Lower leg skin (tissue), 4 donors: ENCODE results near the gene TTC39C. TPM values are rescaled to one million over a fixed set of nuclear protein-coding genes. Genes with fewer than 3 reads are reported as not detected.

Source experiments
- DNase-seq, 2 donors: peaks; one replicate each; pipeline ENCODE4 v3.0.0-alpha.2; 2019; ENCODE audit warnings: low spot score in 2 of 2
- H3K4me3 ChIP-seq: fragments of 200-600 bp; sonication (generic); 2 replicates; pipeline ENCODE4 v1.5.1; 2017; ENCODE audit warnings: mild to moderate bottlenecking, low read depth; ENCODE audit not compliant: poor library complexity, severe bottlenecking
- POLR2A ChIP-seq, 2 donors: fragments of 450-650 bp; IDR thresholded peaks; one replicate each; pipeline ENCODE4 v1.6.1; 2016 to 2017; ENCODE audit warnings: antibody characterized with exemption in 2 of 2, mild to moderate bottlenecking in 1 of 2, moderate library complexity in 1 of 2
- WGBS, 2 donors: methylation state at CpG; one replicate each; pipeline ENCODE4 v1.1.5; 2018; 5-methylcytosine and 5-hydroxymethylcytosine counted together
- intact Hi-C: fragments of 100-400 bp; cut with DNase I; formaldehyde crosslinking; loops from one replicate; pipeline ENCODE4 v1.15.0; 2023; ENCODE audit warnings: low total_unique reads
- total RNA-seq, 4 donors: library from RNA; depleted of rRNA; stranded (reverse); fragments of >200 nt; gene quantifications; one replicate each; pipeline ENCODE4 v1.1.0, GENCODE V29; 2016
- TF ChIP-seq, protein P1 (sequence below), 3 donors: fragments of 450-650 bp; IDR thresholded peaks; one replicate each; pipeline ENCODE4 v1.5.1; 2016; ENCODE audit warnings: antibody characterized with exemption in 3 of 3, mild to moderate bottlenecking in 3 of 3, moderate library complexity in 2 of 3

The TTC39C gene
- total RNA-seq, 4 donors from 2014 or later, result 66.6 to 96.7 (median 82.1) TPM

DNA sequence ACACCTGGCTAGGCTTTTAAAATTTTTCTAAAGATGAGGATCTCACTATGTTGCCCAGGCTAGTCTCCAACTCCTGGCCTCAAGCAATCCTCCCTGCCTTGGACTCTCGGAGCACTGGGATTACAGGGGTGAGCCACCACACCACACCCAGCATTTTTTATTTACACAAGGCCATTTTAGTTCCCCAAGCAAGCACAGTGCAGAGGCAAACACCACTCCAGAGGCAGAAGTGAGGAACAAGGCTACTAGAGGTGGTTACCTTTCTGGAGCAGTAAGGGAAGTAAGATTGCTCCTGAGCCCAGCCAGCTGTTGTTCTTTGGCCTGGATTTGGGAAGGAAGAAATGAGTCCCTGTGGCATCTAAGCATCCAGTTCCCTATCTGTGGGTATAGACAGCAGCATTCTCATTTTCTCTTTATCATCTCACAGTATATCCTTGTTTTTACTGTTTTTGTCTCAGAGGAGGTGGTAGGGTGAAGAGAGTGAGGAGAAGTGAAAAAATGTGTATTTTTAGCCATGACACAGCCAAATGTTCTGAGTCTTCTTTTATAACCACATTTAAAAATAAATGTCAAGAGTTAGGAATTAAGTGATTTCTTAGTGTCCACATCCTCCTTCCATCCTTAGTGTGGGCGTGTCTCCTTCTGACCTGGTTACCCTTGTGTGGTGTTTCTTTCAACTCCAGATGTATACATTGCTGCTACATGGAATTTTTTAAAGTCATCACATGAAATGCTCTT lies 10.5 kb upstream of the TTC39C start:
- no peak for DNase-seq
- 86 to 87% methylated on average over 2 of the region's 2 CpGs for WGBS, 2 donors
- H3K4me3 ChIP-seq, result no peak overlapping the region
- TF ChIP-seq, protein P1, sequence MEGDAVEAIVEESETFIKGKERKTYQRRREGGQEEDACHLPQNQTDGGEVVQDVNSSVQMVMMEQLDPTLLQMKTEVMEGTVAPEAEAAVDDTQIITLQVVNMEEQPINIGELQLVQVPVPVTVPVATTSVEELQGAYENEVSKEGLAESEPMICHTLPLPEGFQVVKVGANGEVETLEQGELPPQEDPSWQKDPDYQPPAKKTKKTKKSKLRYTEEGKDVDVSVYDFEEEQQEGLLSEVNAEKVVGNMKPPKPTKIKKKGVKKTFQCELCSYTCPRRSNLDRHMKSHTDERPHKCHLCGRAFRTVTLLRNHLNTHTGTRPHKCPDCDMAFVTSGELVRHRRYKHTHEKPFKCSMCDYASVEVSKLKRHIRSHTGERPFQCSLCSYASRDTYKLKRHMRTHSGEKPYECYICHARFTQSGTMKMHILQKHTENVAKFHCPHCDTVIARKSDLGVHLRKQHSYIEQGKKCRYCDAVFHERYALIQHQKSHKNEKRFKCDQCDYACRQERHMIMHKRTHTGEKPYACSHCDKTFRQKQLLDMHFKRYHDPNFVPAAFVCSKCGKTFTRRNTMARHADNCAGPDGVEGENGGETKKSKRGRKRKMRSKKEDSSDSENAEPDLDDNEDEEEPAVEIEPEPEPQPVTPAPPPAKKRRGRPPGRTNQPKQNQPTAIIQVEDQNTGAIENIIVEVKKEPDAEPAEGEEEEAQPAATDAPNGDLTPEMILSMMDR (IDR thresholded peaks at IDR 0.05), result no peak
- TF ChIP-seq POLR2A (IDR thresholded peaks at IDR 0.05), result no peak
- intact Hi-C loops, result no loop called here

DNA sequence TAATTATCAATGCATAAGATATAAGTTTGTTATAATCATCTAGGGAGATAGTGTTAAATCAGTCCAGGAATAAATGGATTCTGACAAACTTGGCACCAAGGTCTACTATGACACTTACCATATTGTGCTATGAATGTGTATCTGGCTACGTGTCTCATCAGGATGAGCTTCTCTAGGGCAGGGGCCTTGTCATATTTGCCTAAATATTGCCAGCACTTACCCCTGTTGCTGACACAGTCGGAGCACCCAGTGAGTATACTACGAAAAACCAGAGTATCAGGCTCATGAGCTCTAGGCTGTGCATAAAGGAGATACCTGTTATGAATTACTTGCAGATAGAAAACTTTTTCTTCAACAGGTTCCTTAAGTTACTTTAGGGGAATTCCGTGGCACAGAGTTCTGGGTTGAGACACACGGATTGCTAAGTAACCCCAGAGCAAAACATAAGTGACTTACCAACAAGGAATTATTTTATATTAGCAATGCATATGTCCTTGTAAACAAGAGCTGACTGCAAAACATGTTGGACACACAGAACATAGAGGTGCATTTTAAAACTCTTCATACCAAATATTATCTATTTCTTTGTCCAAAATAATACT lies 7.7 kb upstream of the TTC39C start:
- DNase-seq, result no peak
- TF ChIP-seq POLR2A (IDR thresholded peaks at IDR 0.05), result no peak
- TF ChIP-seq, protein P1 (IDR thresholded peaks at IDR 0.05), result no peak
- H3K4me3 ChIP-seq, result no peak overlapping the region
- intact Hi-C loops, result no loop called here
- 66 to 68% methylated on average over 5 of the region's 5 CpGs for WGBS, 2 donors

DNA sequence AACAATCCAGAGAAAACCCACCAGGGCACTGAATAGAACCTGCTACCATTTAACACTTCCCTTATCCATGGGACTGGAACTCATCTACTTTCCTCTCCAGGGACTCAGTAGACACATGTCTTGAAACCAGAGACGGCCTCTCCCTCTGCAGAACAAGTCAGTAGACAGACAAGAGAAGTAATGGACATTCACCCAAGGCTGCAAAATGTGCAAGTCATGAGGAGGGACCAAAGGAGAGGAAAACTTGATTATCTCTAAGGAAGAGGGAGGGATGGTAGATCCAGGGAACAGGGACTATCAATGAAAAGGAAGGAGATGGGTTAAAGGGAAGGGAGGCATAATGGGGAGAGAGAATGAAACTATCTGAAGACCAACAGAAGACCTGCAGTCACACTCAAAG lies 5.3 kb upstream of the TTC39C start:
- 39 to 67% methylated on average over 1 of the region's 1 CpG for WGBS, 2 donors
- no peak for DNase-seq
- TF ChIP-seq, protein P1 (IDR thresholded peaks at IDR 0.05), result no peak
- TF ChIP-seq POLR2A (IDR thresholded peaks at IDR 0.05), result no peak
- intact Hi-C loops, result no loop called here
- no peak overlapping the region for H3K4me3 ChIP-seq

DNA sequence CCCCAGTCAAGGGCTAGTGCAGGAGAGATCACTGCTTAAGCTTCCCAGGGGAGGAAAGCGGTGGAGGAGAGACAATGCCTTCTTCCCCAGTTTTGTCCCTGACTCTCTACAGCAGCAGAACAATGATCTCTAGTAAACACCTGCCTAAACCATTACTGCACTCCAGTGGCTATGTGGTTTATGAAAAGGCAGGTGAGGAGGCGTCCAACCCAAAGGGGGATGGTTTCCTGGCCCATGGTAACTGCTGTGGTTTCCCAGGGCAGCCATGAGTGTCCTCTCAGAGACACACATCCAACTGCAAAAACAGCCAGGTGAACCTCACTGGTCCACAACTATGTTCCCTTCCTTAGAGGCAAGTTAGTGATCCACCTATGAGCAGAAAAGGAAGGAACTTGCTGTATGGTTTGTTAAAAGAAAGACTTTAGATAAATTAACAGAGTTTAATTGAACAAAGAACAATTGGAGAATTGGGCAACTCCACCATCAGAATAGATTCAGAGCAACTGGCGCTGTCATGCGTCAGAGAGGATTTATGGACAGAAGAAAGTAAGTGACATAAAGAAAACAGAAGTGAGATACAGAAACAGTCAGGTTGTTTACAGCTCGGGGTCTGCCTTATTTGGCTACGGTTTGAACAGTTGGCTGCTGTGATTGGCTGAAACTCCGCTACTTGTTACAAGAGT lies 4.8 kb upstream of the TTC39C start:
- 77 to 81% methylated on average over 7 of the region's 7 CpGs for WGBS, 2 donors
- TF ChIP-seq, protein P1 (IDR thresholded peaks at IDR 0.05), result no peak
- no peak for TF ChIP-seq POLR2A (IDR thresholded peaks at IDR 0.05)
- intact Hi-C loops, result no loop called here
- DNase-seq, result no peak
- no peak overlapping the region for H3K4me3 ChIP-seq

DNA sequence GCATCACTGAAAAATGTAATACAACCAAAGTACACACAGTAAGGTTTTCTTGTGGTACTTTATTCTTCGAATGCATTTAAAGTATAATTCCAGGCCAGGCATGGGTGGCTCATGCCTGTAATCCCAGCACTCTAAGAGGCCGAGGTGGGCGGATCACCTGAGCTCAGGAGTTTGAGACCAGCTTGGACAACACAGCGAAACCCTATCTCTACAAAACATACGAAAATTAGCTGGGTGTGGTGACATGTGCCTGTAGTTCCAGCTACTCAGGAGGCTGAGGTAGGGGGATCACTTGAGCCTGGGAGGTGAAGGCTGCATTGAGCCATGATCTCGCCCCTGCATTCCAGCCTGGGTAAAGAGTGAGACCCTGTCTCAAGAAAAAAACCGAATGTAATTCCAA lies 3.9 kb upstream of the TTC39C start:
- no peak for DNase-seq
- no peak for TF ChIP-seq POLR2A (IDR thresholded peaks at IDR 0.05)
- TF ChIP-seq, protein P1 (IDR thresholded peaks at IDR 0.05), result no peak
- no peak overlapping the region for H3K4me3 ChIP-seq
- WGBS, 2 donors, result 81 to 91% methylated on average over 7 of the region's 7 CpGs
- intact Hi-C loops, result no loop called here
